ENCODE results near the gene SPOCK1. TPM values are rescaled to one million over a fixed set of nuclear protein-coding genes. Genes with fewer than 3 reads are reported as not detected.

SPOCK1 gene
- total RNA-seq, 4 donors from 2014 or later = 1.1 to 6.4 (median 4.2) TPM; not detected in 1

- Histone ChIP-seq H3K36me3 (no peaks in the 10 kb centered on the region), H3K4me1 (no peaks in the 10 kb centered on the region), H3K9me3 (no peaks in the 10 kb centered on the region), H3K27ac (no peak overlapping the region), H3K27me3 (no peaks in the 10 kb centered on the region), H3K4me3 (no peak overlapping the region)
- DNase-seq = no peak
- TF ChIP-seq POLR2A (IDR thresholded peaks at IDR 0.05) (no peak), CTCF (IDR thresholded peaks at IDR 0.05) (no peak)
Observed at GRCh38 chr5:137055271-137055872, 443.8 kb downstream of the SPOCK1 start.

GRCh38 chr5:137054792-137055191, 444.3 kb downstream of the SPOCK1 start:
- no peaks in the 10 kb centered on the region for H3K36me3 ChIP-seq
- no peak for TF ChIP-seq CTCF (IDR thresholded peaks at IDR 0.05)
- TF ChIP-seq POLR2A (IDR thresholded peaks at IDR 0.05) = no peak
- H3K27ac ChIP-seq = no peak overlapping the region

GRCh38 chr5:137054335-137054734, 444.8 kb downstream of the SPOCK1 start:
- Histone ChIP-seq H3K27ac (no peak overlapping the region), H3K36me3 (no peaks in the 10 kb centered on the region), H3K4me3 (no peak overlapping the region), H3K27me3 (no peaks in the 10 kb centered on the region), H3K9me3 (no peaks in the 10 kb centered on the region), H3K4me1 (no peaks in the 10 kb centered on the region)
- no peak for TF ChIP-seq CTCF (IDR thresholded peaks at IDR 0.05)
- TF ChIP-seq POLR2A (IDR thresholded peaks at IDR 0.05) = no peak
- no peak for DNase-seq

More at GRCh38 chr5:137054792-137055191, 444.3 kb downstream of the SPOCK1 start:
- H3K4me3 ChIP-seq = no peak overlapping the region
- no peaks in the 10 kb centered on the region for H3K4me1 ChIP-seq
- no peaks in the 10 kb centered on the region for H3K27me3 ChIP-seq
- DNase-seq = no peak
- H3K9me3 ChIP-seq = no peaks in the 10 kb centered on the region

- H3K27ac ChIP-seq = no peak overlapping the region
- H3K36me3 ChIP-seq = no peaks in the 10 kb centered on the region
- H3K9me3 ChIP-seq = no peaks in the 10 kb centered on the region
- H3K4me1 ChIP-seq = no peaks in the 10 kb centered on the region
- DNase-seq = no peak
- no peaks in the 10 kb centered on the region for H3K27me3 ChIP-seq
- H3K4me3 ChIP-seq = no peak overlapping the region
- TF ChIP-seq CTCF (IDR thresholded peaks at IDR 0.05) (no peak), POLR2A (IDR thresholded peaks at IDR 0.05) (no peak)
Observed at GRCh38 chr5:137051161-137051560, 448.0 kb downstream of the SPOCK1 start.

GRCh38 chr5:137040641-137041340, 458.3 kb downstream of the SPOCK1 start:
- TF ChIP-seq POLR2A (IDR thresholded peaks at IDR 0.05) = no peak
- no peak for TF ChIP-seq CTCF (IDR thresholded peaks at IDR 0.05)
- no peak overlapping the region for H3K27ac ChIP-seq
- DNase-seq = no peak
- no peak overlapping the region for H3K4me3 ChIP-seq
- no peaks in the 10 kb centered on the region for H3K4me1 ChIP-seq
- H3K27me3 ChIP-seq = no peaks in the 10 kb centered on the region
- peaks cover 0 to 6% (median 0%) of the 10 kb centered on the region in 4 donors for H3K9me3 ChIP-seq
- no peaks in the 10 kb centered on the region for H3K36me3 ChIP-seq

Data from Peyer's patch (tissue), 4 donors.